Type B pancreatic cell (in vitro differentiated cells): ENCODE data around the gene MYO5C. TPM values are rescaled to one million over a fixed set of nuclear protein-coding genes. Genes with fewer than 3 reads are reported as not detected.

ENCODE experiments used
- DNase-seq: peaks from one replicate; pipeline ENCODE4 v3.0.0; 2021; ENCODE audit warnings: mixed read lengths; ENCODE audit not compliant: unreplicated experiment; ENCODE audit errors: extremely low spot score
- H3K27ac Mint-ChIP-seq: 2 replicates; pipeline ENCODE4 v1.8.0; 2021; ENCODE audit warnings: mild to moderate bottlenecking, mixed read lengths
- H3K27me3 Mint-ChIP-seq: 2 replicates; pipeline ENCODE4 v1.8.0; 2021; ENCODE audit warnings: mixed read lengths
- H3K36me3 Mint-ChIP-seq: 2 replicates; pipeline ENCODE4 v1.8.0; 2021; ENCODE audit warnings: mixed read lengths
- H3K4me1 Mint-ChIP-seq: one replicate; pipeline ENCODE4 v1.8.0; 2021; ENCODE audit warnings: mixed read lengths; ENCODE audit not compliant: unreplicated experiment
- H3K4me3 Mint-ChIP-seq: 2 replicates; pipeline ENCODE4 v1.8.0; 2021; ENCODE audit warnings: mild to moderate bottlenecking, mixed read lengths
- H3K9me3 Mint-ChIP-seq: 2 replicates; pipeline ENCODE4 v1.8.0; 2021; ENCODE audit warnings: mixed read lengths
- total RNA-seq: library from RNA; stranded (reverse); gene quantifications from 2 replicates; pipeline ENCODE4 v1.2.1, GENCODE V29; 2021; ENCODE audit warnings: low replicate concordance
- TF ChIP-seq, protein P1 (sequence below): fragments of 200-600 bp; sonication (generic); conservative IDR thresholded peaks from 2 replicates; pipeline ENCODE4 v1.5.0; 2021; ENCODE audit warnings: antibody characterized with exemption, mild to moderate bottlenecking

MYO5C gene
- total RNA-seq, 1 donor from 2014 or later = 17.5 TPM

DNA sequence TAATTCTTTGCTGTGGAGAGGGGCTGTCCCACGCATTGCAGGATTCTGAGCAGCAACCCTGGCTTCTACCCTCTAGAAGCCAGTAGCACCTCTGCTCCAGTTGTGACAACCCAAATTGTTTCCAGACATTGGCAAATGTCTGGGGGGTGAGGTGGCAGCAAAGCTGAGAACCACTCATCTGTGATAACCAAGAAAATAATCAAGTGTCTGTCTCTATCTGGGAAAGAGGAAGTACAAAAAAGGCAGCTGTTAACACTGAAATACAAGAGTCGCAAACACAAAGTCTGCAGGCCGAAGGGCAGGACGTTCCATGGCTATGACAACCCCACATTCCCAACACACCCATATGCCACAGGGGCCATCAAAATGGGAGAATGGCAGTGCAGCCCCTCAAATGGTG is 62.2 kb downstream of the MYO5C start:
- Mint-ChIP-seq H3K27ac (no peak overlapping the region), H3K27me3 (no peaks in the 10 kb centered on the region), H3K36me3 (no peaks in the 10 kb centered on the region), H3K9me3 (no peaks in the 10 kb centered on the region), H3K4me1 (no peaks in the 10 kb centered on the region), H3K4me3 (no peak overlapping the region)
- no peak for DNase-seq
- TF ChIP-seq, protein P1, sequence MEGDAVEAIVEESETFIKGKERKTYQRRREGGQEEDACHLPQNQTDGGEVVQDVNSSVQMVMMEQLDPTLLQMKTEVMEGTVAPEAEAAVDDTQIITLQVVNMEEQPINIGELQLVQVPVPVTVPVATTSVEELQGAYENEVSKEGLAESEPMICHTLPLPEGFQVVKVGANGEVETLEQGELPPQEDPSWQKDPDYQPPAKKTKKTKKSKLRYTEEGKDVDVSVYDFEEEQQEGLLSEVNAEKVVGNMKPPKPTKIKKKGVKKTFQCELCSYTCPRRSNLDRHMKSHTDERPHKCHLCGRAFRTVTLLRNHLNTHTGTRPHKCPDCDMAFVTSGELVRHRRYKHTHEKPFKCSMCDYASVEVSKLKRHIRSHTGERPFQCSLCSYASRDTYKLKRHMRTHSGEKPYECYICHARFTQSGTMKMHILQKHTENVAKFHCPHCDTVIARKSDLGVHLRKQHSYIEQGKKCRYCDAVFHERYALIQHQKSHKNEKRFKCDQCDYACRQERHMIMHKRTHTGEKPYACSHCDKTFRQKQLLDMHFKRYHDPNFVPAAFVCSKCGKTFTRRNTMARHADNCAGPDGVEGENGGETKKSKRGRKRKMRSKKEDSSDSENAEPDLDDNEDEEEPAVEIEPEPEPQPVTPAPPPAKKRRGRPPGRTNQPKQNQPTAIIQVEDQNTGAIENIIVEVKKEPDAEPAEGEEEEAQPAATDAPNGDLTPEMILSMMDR = no peak

DNA sequence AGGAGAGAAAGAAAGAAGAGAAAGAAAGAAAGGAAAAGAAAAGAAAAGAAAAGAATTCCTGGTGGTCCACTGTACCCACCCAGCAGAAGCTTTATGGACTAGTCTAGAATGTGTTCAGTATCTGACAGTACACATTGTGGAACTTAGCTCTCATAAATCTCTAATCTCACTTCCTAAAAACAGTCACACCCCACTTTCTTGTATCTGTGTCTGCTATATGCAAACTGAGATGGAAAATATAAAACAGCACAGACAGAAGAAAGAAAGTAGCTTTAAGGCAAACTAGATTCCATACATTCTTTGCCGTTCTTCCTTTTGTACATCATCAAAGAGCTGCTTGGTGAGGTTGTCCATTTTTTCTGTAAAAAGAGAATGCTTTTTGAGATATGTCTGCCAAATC is 63.3 kb downstream of the MYO5C start:
- Mint-ChIP-seq H3K27ac (peak overlapping the region; percentile 12), H3K9me3 (no peaks in the 10 kb centered on the region), H3K36me3 (no peaks in the 10 kb centered on the region), H3K4me1 (no peaks in the 10 kb centered on the region), H3K4me3 (no peak overlapping the region), H3K27me3 (no peaks in the 10 kb centered on the region)
- no peak for DNase-seq
- TF ChIP-seq, protein P1 = no peak

DNA sequence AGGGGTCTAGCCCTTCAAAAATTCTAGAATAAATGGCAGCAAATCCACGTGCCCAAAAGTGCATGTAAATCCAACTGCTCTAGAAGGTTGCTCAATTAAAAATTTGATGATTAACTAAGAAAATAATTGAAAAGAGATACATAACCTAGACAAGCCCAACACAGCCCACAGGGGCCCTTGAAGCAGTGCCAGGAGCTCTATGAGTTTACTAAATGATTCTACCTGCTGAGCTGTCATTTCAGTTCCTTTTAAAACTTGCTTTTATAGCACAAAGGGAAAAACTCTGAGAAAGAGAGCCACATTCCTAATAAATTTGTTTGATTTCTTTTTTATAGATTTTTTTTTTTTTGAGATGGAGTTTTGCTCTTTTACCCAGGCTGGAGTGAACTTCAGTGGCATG is 65.5 kb downstream of the MYO5C start:
- Mint-ChIP-seq H3K27ac (peak overlapping the region; percentile 83), H3K27me3 (no peaks in the 10 kb centered on the region), H3K36me3 (no peaks in the 10 kb centered on the region), H3K9me3 (no peaks in the 10 kb centered on the region), H3K4me3 (no peak overlapping the region), H3K4me1 (no peaks in the 10 kb centered on the region)
- DNase-seq = no peak
- TF ChIP-seq, protein P1 = no peak

DNA sequence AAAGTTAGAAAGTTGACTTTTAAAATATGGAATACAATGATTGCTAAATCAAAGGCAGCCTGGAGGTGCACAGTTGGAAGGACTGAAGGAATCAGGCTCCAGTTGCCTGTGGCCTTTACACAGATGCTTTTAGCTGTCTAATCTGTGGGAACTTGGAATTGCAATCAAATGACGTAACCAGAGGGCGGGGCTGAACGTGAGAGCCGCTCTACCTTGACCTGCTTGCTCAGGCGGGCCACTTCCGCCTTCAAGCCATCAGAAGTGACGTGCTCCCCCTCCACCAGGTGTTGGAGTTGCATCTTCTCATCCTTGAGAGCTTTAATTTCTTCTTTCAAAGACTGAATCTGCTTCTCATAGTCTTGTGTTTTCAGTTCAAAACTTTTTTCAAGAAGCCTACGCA is 66.7 kb downstream of the MYO5C start:
- no peak overlapping the region for H3K4me3 Mint-ChIP-seq
- no peak for DNase-seq
- peak overlapping the region; percentile 83 for H3K27ac Mint-ChIP-seq
- H3K27me3 Mint-ChIP-seq = no peaks in the 10 kb centered on the region
- TF ChIP-seq, protein P1 = no peak
- no peaks in the 10 kb centered on the region for H3K4me1 Mint-ChIP-seq
- H3K9me3 Mint-ChIP-seq = no peaks in the 10 kb centered on the region
- no peaks in the 10 kb centered on the region for H3K36me3 Mint-ChIP-seq

DNA sequence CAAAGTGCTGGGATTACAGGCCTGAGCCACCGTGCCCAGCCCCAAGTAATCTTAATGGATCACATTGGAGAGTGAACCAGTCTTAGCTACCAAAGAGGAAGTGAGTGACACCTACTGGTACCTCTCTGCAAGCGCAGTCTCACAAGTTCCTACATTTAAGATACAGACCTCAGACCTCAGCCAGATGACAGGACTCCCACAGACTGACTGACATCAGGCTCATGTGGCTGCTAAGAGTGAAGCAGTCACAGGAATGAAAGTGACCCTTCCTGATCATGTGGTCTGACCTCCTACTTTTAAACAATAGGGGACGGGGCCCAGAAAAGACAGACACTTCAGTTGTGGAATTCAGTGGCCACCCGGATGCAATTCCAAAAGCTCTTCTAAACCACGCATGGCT is 68.1 kb downstream of the MYO5C start:
- TF ChIP-seq, protein P1 = peak; percentile 86
- no peaks in the 10 kb centered on the region for H3K27me3 Mint-ChIP-seq
- H3K4me3 Mint-ChIP-seq = no peak overlapping the region
- H3K27ac Mint-ChIP-seq = peak overlapping the region; percentile 84
- DNase-seq = no peak
- H3K9me3 Mint-ChIP-seq = no peaks in the 10 kb centered on the region
- no peaks in the 10 kb centered on the region for H3K36me3 Mint-ChIP-seq
- no peaks in the 10 kb centered on the region for H3K4me1 Mint-ChIP-seq

DNA sequence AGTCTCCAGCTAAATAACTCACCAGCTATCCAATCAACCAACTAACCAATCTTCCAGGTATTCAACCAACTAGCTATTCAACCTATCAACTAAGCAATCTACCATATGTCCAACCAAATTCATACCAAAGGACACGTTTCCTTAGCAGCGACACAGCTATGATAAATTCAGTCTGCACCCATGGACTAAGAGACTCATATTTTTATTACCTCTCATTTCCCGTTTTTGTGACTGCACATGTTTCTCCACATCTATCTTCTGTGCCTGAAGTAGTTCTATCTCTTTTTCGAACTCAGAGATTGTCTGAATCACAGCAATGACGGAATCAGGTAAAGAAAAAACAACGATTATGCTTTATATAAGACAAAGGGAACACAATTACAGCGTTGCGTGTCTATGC is 70.4 kb downstream of the MYO5C start:
- DNase-seq = no peak
- H3K27me3 Mint-ChIP-seq = no peaks in the 10 kb centered on the region
- no peak overlapping the region for H3K27ac Mint-ChIP-seq
- no peaks in the 10 kb centered on the region for H3K4me1 Mint-ChIP-seq
- TF ChIP-seq, protein P1 = no peak
- H3K36me3 Mint-ChIP-seq = no peaks in the 10 kb centered on the region
- H3K9me3 Mint-ChIP-seq = no peaks in the 10 kb centered on the region
- H3K4me3 Mint-ChIP-seq = no peak overlapping the region
